Cardiac atrium fibroblast (primary cell): ENCODE data around the gene KHDC4. TPM values are rescaled to one million over a fixed set of nuclear protein-coding genes. Genes with fewer than 3 reads are reported as not detected.

Experiments
- total RNA-seq: library from RNA; depleted of rRNA; stranded (reverse); fragments of >200 nt; gene quantifications from 2 replicates; pipeline ENCODE4 v1.2.3, GENCODE V29; 2015

The KHDC4 gene
- total RNA-seq, result 15.1 and 21.3 TPM in 2 replicates

DNA sequence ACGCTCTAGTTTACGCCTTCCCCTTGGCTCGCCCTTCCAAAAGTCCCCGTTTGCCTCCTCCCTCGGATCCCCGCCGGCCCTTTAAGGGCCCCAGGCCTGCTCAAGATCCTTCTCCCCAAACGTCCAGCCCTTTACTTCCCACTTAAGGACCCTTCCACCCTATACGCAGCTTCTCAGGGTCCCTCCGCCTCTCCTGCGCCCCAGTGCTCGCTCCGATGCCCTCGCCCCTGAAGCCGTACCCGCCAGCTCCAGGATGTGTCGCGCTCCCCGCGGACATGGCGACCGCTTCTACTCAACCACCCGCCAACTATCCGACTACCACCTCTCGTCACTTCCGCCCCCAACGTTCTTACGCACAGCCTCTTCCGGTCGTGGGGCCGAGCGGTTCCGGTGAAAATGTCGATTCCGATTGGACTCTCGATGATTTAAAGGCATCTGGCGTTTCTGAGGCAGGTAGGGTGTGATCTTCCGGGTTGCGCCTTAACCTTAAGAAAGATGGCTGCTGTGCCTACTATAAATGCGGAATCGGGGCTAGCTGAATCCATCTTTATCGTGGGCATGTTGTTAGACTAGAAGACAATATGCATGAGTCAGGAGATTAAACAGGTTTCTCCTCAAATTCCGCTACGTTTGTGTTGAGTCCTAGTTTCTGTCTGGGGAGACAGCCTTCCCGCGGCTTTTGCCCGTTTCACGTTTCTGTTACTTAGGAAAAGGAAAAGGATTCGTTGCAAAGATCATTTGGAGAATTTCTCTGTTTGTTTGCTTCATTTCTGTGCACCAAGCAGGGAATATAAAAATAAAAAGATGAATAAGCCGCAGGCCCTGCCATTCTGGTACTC lies at the start of gene KHDC4:
Gene KHDC4, minus strand, starts transcription at position 317 of the 839 bp plus-strand sequence. Its CDS starts 40 bp downstream, at position 277.

DNA sequence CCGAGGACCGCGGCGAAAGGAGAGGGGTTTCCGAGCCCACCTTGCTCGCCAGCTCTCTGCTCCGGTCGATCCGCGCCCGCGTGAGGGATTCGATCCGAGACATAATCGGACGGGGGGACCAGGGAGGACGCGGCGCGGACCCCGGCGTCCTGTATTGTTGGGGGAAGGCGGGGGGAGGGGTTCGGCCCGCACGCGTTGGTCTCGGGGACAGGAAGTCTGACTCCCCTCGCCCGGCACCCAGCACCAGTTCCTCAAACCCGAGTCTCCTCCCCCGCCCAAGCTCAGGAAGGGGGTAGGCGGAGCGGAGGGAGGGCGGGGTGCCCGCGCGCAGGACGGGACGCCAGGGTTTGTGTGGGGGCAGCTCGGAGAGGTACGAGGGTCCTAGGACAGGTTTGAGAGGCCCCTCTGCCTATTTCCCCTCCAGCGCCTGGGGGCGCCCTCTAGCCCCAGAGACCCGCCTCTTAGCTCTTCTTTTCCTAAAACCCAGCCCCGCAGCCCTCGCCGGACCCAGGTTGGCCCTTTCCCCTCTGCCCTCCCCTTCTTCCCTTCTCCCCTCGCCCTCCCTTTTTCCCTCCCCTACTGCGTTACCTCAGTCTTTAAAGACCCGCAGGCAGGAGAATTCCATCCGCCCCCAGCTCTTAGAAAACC lies 44.2 kb upstream of the KHDC4 start, which contains the start of gene ARHGEF2:
Gene ARHGEF2, minus strand, starts transcription at position 223 of the 648 bp plus-strand sequence. Its CDS starts 120 bp downstream, at position 103.

DNA sequence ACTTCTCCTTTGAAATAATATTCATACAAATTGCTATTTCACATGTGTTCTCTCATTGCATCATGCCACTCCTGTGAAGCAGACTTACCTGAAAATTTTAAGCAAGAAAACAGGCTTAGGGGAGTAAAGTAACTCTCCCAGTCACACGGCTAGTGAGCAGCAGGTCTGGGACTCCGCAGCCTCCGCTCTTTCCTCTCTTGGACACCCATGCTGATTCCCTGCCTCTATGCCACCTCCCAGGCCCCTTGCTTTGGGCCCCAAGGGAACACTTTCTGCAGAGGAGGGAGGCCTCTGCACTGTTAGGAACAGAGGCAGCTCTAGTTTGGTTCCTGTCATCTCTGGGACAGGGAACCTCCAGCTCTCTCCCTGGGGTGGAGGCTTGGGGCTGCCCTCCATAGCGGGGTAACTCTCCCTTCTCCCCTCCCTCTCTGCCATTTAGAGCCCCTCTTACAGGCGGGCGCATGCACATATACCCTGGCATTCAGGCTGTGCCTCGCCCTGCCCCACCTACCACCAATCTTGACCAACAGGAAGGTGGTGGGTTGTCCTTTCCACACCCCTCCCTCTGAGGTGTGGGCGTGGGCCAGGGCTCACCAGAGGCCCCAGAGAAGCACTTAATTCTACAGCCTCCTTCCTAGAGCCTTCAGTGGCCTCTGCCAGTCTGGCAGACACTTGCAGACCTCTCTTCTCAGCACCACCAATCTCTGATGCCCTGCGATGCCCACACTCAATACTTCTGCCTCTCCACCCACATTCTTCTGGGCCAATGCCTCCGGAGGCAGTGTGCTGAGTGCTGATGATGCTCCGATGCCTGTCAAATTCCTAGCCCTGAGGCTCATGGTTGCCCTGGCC lies 7.0 kb upstream of the KHDC4 start, which contains the start of gene RXFP4:
Gene RXFP4, plus strand, starts transcription at position 646 of the 852 bp plus-strand sequence. Its CDS starts 72 bp downstream, at position 718.

DNA sequence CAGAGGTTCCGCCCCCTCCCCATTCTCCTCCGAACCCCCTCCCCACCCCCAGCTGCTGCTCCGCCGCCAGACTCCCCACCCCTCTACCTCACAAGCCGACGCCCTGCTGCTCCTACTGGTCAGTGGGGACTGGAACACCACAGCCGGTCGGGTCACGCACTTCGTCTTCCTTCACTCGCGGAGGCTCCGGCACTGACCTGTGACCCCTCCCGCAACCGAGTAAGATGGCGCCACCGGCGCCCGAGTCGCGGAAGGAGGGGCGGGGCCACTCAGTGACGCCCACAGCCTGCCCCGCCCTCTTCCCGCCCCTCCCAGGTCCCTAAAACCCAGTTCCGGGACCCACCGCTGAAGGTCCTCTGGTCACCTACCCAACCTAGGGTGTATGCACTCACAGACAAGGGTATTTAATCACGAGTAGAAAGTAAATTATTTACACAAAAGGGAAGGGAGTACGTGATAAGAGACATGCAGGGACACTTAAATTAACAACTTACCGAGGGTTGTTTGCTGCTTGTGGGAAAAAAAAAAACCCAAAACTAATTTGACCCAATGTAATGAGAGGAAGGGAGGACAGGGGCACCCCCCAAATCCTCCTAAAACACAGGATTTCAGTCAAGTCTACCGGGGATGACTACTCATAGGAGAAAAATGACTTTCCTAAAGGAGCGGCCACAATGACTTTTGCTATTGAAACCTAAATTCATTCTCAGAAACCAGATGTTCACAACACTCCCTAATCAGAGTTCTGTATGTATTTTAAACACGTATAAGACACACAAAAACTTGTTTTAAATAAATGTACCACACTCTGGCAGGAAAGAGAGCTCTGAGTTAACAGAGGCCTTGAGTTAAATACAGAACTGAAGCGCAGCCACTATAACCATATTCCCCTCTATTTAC lies 22.8 kb downstream of the KHDC4 start, which contains the start of gene RIT1:
Gene RIT1, minus strand, starts transcription at position 194 of the 900 bp plus-strand sequence. CDS start 588 bp downstream, outside the sequence.

Other genes with a start within 250 kb of the KHDC4 start
- gene YY1AP1, start 245.6 kb downstream of the KHDC4 start, total RNA-seq, result 32.5 and 46.5 TPM in 2 replicates
- 77.6 and 112 TPM in 2 replicates for gene DAP3, start 245.3 kb downstream of the KHDC4 start, total RNA-seq
- 17.8 and 19.5 TPM in 2 replicates for gene GON4L, start 77.2 kb downstream of the KHDC4 start, total RNA-seq
- gene SYT11, start 74.8 kb downstream of the KHDC4 start, total RNA-seq, result 6.0 and 9.6 TPM in 2 replicates
- gene RIT1, start 23.1 kb downstream of the KHDC4 start, total RNA-seq, result 13.5 and 24.3 TPM in 2 replicates
- gene RXFP4, start 7.2 kb upstream of the KHDC4 start, total RNA-seq, result not detected in 2 replicates
- 97.9 and 106 TPM in 2 replicates for gene ARHGEF2, start 44.1 kb upstream of the KHDC4 start, total RNA-seq
- 543 and 603 TPM in 2 replicates for gene SSR2, start 86.5 kb upstream of the KHDC4 start, total RNA-seq
- gene UBQLN4, start 119.4 kb upstream of the KHDC4 start, total RNA-seq, result 13.5 and 21.9 TPM in 2 replicates
- gene LAMTOR2, start 120.4 kb upstream of the KHDC4 start, total RNA-seq, result 57.0 and 75.0 TPM in 2 replicates
- gene RAB25, start 126.7 kb upstream of the KHDC4 start, total RNA-seq, result not detected in 2 replicates
- gene MEX3A, start 148.1 kb upstream of the KHDC4 start, total RNA-seq, result 0.18 and 0.81 TPM in 2 replicates
- 661 and 681 TPM in 2 replicates for gene LMNA, start 180.3 kb upstream of the KHDC4 start, total RNA-seq
- 0.54 TPM in 1 of 2 replicates, not detected in the other for gene SEMA4A, start 219.2 kb upstream of the KHDC4 start, total RNA-seq